MV-4-11 (cell line): ENCODE results near the gene NID1.
"Not testable (repeated sequence)": the region's sequence is repeated elsewhere in the genome, so short reads cannot be mapped to it uniquely, and the experiment has no call there.

ENCODE experiments used
- DNase-seq: peaks from one replicate; lab custom pipeline; 2025; lab: John Stamatoyannopoulos, UW

The NID1 gene

DNA sequence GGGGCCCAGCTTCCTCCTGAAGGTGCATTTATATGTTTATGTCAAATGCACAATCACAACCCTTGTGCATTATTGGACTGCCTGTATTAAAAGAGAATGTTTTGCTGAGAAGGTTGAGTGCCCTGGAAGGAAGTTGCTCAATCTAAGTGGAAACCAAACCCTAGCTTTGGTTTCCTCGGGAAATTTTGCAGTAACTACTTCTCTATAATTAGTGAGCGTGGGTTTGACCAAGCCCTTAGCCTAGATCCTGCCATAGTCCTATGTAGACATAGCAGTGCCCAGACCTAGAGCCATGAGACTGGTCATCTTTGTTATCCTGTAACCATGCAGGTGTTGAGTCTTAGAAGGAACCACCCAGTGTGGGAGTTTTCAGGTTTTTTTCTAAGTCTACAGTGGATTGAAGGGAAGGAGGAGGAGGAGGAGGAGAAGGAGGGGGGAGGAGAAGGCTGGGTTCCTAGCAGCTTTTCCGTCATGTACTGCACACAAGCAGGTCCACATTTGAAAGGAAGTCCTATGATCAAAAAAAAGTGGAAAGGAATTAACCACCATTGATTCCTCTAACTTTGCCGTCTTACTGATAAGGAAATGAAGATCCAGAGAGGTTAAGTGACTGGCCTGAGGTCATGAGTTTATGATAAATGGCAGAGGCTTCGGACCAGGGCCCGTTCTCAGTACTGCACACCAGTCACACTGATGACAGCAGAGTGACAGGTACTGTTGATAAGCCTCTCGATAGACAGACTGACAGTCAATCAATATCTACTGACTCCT is 126.0 kb downstream of the NID1 start:
- DNase-seq: peak; percentile 96

DNA sequence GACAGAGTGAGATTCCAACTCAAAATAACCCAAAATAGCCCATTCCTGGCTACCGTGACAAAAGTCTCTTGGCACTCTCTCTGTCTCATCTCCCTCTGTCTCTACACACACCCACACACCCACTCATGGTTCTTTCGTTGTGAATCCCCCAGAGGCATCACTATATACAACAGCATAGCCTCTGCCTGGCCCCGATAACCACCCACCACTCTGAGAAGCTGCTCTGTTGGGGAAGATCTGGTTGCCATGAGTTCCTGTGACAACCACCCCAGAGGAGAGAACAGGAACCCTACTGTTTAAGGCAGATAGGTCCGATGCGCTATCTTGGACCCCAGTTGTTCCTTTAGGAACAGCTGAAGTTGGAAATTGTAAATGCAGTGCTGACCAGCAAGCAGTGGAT is 127.8 kb downstream of the NID1 start:
- DNase-seq: no peak

DNA sequence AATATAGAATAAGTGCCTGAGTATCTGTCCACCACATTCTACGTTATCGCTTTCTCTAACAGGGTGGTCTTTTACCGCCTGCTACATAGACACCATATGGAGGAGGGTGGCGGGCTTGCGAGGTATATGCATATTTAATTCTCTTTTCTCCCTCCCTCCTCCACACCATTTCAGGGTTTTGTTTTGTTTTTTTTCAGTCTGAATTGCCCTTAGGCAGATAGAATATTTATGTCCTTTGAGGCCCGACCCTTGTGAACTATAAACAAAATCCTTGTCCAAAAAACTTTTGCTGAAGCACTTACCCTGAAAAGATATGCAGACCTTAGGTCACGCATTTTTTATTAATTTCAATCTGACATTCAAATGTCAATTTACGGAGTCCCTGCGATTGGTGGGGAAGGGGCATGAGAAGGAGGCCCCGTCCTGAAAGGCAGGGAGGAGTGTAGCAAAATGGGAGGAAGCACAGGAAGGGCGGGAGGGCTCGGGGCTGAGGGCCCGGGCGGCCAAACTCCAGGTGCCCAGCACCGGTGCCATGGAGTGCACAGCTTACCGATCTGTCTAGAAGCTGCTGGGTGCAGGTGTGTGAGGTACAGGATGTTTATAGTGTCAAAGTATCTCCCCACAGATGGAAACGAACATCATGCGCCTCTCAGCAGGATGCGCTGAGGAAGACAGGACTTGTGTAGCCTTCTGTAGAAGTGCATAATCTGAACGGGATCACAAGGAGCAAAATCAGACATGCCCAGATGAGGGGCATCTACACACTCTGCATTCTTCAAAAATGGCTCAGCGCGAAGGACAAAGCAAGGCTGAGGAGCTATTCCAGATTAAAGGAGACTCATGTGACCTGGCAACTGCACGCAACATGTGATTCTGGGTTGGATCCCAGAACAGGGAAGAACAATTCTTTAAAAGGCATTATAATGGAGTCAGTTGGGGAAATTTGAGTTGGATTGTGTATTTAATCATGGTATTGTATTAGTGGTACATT is 129.4 kb downstream of the NID1 start:
- DNase-seq: no peak

DNA sequence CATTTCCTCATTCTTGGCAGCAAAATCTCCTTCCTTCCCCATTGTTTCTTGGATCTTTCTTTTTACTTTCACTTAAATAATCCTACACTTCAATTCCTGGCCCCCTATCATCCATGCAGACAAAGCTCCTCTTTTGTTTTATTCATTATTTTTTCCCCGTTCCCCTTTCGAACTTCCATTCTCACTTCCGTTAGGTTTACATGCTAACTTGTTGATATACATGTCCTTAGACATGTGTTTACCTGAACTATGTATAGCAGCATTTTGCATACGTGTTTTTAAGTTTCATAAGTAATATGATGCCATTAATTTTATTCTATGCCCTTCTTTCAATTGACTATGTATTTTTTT is 131.1 kb downstream of the NID1 start:
- DNase-seq: no peak

DNA sequence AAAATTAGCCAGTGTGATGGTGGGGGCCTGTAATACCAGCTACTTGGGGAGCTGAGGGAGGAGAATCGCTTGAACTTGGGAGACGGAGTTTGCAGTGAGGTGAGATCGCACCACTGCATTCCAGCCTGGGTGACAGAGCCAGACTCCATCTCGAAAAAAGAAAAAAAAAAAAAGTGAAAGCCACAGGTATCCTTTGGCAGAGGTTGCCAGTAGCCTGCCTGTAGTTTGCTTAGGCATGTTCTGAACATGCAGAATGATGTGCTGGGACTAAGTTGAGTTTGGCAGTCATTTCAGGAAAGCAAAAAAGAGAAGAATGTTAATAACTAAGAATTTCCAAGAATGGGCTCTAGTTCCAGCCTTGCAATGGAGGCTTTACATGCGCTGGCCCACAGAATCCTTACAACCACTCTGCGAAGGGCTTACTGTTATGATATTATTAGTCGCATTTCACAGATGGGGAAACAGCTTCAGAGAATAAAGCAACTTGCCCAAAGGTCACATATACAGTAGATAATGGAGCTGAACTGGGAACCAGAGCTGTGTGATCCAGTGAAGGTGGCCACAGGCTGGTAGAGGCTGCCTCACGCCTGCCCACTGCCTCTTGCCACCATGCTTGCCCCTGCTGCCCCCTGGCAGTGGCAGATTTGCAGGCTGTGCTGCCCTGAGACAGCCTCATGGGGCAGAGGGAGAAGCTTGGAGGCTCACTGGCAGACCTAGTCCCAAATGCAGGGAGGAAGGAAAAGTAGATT is 131.7 kb downstream of the NID1 start:
- peak; percentile 88 for DNase-seq

DNA sequence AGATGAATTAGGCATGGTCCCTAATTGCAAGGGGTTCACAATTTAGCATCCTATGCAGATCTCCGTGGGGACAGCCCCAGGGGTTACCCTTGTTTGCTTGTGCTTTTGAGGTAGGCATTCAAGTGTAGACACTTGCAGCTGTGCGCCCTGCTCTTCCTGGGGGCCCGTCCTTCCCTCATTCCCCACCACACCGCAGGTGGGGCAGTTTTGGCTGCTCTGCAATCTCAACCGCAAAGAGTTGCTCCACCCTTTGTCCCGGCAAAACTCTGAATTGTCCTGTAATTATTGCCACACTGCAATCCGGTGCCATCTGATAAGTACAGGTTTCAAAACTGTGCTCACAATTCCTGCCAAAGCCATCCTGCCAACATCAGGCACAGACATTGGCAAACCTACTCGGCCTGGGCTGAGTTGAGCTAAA is 132.8 kb downstream of the NID1 start:
- peak; percentile 73 for DNase-seq

DNA sequence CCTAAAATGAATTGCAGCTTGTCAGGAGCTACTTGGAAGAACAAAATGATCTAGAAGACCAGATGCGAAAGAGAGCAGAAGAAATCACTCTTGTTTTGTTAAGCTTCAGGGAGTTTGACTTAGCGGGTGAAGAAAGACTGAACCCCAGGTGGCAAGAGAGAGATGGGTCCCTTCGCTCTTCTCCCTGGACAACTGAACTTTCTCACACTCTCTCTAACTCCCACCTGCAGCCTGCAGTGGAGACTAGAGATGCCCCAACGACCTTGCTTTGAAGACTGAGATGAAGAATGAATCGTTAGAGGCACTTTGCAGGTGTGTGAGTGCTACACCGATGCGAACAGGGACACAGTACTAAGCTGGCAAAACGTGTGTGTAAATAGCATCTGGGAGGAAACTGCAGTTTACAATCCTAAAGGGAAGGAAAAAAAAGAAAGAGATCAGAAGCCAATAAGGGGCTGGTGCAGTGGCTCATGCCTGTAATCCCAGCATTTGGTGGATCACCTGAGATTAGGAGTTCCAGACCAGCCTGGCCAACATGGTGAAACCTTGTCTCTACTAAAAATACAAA is 133.6 kb downstream of the NID1 start:
- DNase-seq: no peak

DNA sequence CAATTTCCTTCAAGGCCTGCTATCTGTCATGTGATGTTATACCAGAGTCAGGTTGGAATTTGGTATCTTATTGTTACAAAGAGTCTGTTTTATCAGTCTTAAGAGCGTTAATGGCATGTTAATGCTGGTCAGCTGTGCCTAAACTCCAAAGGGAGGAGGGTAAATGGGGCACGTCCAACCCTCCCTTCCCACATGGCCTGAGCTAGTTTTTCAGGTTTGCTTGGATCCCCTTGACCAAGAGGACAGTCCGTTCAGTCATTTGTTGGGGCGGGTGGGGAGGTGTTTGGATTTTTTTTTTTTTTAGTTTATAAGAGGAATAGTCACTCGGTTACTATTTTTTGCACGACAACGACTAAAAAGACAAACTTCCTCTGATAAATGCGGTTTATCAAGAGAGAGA is 134.3 kb downstream of the NID1 start:
- DNase-seq: no peak

DNA sequence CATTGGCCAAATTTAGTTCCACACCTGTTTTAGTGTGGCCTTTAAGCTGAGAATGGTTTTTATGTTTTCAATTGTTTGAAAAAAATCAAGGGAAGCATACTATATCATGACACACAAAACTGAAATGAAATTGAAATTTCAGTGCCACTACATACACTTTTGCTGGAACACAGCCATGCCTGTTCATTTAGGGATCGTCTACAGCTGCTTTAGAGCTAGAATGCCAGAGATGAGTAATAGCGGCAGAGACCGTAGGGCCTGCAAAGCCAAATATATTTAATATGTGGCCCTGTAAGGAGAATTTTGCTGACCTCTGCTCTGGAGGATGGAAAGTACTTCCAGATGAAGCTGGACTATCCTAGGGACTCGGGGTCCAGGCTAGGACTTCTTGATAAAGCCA is 135.7 kb downstream of the NID1 start:
- no peak for DNase-seq

DNA sequence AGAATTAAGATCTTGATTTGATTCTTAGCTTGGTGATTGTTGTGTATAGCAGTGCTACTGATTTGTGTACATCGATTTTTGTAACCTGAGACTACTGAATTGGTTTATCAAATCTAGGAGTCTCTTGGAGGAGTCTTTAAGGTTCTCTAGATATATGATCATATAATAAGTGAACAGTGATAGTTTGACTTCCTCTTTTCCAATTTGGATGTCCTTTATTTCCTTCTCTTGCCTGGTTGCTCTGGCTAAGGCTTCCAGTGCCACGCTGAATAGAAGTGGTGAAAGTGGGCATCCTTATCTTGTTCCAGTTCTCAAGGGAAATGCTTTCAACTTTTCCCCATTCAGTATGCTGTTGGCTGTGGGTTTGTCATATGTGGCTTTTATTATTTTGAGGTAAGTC is 136.7 kb downstream of the NID1 start:
- DNase-seq: no peak

DNA sequence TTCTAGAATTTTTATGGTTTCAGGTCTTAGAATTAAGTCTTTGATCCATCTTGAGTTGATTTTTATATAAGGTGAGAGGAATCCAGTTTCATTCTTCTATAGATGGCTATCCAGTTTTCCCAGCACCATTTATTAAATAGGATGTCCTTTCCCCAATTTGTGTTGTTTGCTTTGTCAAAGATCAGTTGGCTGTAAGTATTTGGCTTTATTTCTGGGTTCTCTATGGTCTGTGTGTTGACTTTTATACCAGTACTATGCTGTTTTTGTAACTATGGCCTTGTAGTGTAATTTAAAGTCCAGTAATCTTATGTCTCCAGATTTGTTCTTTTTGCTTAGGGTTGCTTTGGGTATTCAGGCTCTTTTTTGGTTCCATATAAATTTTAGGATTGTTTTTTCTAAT is 137.3 kb downstream of the NID1 start:
- not testable (repeated sequence) for DNase-seq
